Left ventricle myocardium superior (tissue), 1 donor: ENCODE results near the gene ATAD2B. TPM values are rescaled to one million over a fixed set of nuclear protein-coding genes. Genes with fewer than 3 reads are reported as not detected.

ENCODE experiments used
- ATAC-seq: fragments of 200-7000 bp; cut with Tn5 transposase; one replicate; pipeline ENCODE4 v1.9.1; 2020; ENCODE audit warnings: mild to moderate bottlenecking, moderate library complexity
- DNase-seq: peaks from one replicate; pipeline ENCODE4 v3.0.0-alpha.2; 2020
- intact Hi-C: fragments of 100-400 bp; cut with micrococcal nuclease; formaldehyde crosslinking; loops from one replicate; pipeline ENCODE4 v1.11.0; 2022
- total RNA-seq: library from RNA; stranded (reverse); fragmentation: NEBNext Ultra II Directional; extraction: Animal tissue kit (Norgen Biotek cat#: 25700); gene quantifications from one replicate; pipeline ENCODE4 v1.2.1, GENCODE V29; 2021
- donor health status: DM: no; HTN: yes; CAD: no; lungs with severe emphysema.

Gene ATAD2B
- total RNA-seq, 1 donor from 2014 or later = 6.9 TPM

DNA sequence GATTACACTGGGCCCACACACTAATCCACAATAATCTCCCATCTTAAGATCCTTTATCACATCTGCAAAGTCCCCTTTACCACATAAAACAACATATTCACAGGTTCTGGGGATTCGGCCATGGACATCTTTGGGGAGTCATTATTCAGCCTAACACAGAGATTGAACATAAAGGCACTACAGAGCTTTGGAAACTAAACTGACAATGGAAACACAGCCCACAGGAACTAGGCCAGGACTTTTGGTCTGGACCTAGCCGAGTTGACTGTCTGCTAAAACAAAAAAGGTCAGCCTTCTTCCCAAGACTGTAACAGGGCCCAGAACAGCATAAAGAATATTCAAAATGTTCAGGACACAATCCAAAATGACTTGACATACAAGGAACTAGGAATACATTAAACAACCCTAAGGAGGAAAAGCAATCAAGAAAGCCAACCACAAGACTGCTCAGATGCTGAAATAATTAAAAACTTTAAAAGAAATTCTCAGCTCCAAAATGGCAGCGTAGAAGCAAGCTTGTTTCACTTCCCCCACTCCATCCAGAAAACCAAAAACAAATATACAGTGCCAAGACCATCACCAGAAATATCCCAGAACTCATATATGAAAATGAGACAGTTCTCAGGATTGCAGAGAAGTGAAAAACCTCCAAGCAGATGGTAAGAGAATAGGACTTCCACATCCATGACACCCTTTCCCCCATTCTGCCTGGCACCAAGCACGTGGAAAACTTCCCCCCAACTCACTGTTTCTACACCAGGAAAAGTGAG lies 207.8 kb downstream of the ATAD2B start:
- no peak for DNase-seq
- ATAC-seq = no peak
- intact Hi-C loops = no loop called here

DNA sequence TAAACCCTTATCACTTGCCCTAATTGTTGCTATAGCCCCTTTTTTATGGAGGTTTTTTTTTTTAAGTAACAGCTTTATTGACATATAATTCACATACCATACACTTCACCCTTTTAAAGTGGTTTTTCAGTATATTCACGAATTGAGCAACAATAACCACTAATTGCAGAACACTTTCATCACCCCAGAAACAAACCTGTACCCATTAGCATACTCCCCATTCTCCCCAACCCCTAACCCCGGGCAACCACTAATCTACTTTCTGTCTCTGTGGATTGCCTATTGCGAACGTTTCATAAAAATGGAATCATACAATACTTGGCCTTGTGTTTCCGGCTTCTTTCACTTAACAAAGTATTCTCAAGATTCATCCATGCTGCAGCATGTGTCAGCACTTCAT lies 213.6 kb downstream of the ATAD2B start:
- DNase-seq = no peak
- intact Hi-C loops = no loop called here
- no peak for ATAC-seq

DNA sequence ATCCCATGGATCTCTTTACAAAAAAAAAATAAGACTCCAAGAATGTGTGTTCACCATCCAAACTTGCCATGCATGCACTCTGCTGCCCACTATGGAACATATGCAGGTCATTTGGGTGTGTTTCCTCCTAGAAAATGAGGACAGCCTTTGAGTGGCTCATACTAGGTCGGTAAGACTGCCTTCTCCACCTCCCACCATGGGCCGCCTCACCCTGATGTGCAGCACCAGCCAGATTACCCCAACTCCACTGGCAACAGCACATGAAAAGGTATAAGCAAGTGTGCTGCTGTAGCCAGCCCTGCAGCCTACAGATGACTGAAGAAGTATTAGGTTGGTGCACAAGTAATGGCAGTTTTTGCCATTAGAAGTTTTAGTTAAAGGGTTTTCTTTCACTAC lies 214.2 kb downstream of the ATAD2B start:
- peak; percentile 15 for ATAC-seq
- intact Hi-C loops = no loop called here
- no peak for DNase-seq

DNA sequence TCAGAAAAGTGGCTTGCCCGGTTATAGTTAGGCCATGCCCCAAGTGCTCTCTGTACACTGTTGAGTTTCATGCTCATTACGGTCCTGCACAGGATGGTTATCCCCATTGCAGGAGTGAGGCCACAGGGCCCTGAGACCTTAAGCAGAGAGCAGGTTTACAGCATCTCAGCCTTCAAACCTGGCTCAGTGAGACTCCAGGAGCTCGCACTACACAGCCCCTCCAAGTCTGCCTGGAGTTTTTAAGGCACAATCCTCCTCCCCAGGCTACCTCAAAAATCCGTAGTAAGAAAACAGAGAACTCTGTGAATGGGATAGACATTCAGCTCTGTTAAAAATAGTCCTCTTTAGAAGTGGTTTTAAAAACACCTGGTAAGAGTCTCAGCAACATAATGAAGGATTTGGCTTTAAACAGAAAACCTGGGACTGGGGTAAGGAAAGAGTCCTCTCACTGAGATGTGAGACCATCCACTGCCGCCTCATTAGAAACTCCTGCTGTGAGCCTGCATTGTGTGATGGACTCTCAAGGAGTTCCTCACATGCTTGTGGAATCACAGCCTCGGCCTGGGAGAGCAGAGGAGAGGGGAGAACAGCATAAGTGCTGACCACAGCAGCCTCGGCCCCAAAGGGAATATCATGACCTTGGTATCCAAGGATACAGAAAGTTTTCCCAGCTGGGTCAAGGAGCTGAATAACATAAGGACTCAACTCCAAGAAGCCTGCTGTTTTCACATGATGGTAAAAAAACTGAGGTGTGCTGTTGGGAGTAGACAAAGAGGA lies 214.8 kb downstream of the ATAD2B start:
- intact Hi-C loops = no loop called here
- peak; percentile 84 for ATAC-seq
- DNase-seq = peak; percentile 35

DNA sequence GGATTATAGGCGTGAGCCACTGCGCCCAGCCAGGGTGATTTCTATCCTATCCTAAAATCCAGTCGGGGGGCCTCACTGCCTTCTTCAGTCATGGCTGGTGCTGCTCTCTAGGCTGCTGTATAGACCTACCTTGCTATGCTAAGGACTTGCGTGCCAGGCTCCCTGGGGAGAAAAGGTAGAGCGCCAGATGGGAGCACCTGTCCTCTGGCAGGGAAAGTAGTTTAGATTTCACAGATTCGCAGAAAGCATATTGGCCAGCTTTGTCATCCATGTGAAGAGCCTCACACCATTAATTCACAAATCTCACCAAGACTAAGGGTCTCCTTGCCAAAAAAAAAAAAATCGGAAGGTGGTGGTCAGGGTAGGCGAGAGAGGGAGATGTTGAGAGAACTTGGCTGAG lies 217.6 kb downstream of the ATAD2B start:
- DNase-seq = no peak
- ATAC-seq = no peak
- intact Hi-C loops = no loop called here

DNA sequence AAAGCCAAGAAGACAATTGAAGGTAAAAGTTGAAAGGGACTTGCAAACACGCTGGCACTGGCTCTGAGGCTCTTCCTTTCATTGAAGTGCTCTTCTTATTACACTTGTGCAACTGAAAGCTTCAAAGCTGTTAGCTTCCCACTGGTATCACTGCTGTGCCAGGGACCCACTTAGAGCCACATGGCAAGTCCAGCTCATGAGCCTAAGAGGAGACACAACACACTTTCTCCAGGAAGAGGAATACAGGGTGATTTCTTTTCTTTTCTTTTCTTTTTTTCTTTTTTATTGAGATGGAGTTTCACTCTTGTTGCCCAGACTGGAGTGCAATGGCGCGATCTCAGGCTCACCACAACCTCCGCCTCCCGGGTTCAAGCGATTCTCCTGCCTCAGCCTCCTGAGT lies 218.2 kb downstream of the ATAD2B start:
- no peak for ATAC-seq
- DNase-seq = no peak
- intact Hi-C loops = no loop called here

DNA sequence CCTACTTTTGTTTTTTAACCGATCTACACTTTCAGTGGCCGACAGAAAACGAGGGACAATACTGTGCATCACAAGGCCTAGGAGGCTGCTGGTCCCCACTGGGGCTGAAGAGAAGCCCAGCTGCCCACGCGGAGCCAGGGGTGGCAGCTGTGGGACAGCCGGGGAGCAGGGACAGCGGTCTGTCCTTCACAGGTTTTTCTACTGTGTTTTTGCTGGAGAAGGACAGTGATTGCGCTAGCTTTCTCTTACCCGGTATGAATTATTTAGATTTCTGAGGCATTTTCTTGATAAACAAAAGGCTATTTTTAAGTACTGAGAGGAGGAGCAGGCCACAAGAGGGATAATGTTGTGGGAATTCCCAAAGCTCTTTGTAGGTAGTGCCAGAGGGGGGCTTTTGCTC lies 219.8 kb downstream of the ATAD2B start:
- DNase-seq = no peak
- no peak for ATAC-seq
- intact Hi-C loops = no loop called here

DNA sequence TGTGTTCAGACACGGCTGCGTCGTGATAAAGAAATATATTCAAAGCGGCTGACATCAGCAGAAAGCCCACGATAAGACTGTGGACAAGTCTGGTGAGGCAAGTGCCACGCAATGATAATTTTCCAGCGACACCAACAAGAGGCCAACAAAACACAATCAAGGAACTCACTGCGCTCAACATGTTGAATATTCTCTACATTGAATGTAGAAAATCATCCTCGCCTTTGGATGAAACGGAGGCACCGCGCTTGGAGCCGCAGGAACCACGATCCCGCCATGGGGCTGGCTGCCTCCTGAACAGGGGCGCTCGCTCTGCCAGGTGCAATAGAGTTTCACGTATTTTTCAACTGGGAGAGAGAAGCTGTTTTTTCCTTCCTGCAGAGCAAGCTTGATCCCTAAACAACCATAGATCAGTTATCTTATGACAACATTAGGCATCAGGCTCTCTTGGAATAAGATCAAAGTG lies 220.3 kb downstream of the ATAD2B start:
- intact Hi-C loops = no loop called here
- DNase-seq (no peak), ATAC-seq (no peak)

DNA sequence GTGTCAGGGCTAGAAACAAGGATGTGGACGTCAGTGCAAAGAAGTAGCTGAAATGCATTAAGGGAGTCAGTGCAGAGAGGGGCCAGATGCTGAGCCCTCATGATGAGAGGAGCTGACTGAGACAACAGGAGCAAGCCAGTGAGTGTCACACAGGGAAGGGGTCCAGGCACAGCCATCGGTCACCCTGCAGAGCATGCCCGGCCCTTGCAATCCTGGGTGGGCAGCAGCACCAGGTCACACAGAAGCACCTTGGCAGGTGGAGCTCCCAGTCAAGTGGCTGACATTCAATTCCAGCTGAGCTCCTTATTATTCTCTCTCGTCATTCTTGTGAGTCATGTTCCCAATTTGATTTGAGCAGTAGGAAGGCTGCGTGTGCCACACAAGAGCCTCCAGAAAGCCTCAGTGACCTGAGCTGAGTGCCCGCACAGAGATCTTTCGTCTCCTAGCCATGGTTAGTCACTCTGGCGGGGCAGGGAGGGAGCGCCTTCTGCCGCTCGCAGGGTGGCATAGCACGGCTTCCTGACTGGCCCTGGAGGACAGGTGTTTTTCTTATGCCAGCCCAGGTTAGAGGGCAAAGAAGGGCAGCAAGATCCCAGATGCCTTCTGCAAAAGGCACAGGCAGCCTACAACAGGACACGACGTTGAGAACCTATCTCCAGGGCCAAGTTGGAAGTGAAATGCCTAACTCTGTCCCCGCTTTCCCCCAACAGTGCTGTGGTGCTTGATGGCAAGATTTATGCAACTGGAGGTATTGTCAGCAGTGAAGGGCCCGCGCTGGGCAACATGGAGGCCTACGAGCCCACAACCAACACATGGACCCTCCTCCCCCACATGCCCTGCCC lies 220.9 kb downstream of the ATAD2B start:
- ATAC-seq (no peak), DNase-seq (no peak)

DNA sequence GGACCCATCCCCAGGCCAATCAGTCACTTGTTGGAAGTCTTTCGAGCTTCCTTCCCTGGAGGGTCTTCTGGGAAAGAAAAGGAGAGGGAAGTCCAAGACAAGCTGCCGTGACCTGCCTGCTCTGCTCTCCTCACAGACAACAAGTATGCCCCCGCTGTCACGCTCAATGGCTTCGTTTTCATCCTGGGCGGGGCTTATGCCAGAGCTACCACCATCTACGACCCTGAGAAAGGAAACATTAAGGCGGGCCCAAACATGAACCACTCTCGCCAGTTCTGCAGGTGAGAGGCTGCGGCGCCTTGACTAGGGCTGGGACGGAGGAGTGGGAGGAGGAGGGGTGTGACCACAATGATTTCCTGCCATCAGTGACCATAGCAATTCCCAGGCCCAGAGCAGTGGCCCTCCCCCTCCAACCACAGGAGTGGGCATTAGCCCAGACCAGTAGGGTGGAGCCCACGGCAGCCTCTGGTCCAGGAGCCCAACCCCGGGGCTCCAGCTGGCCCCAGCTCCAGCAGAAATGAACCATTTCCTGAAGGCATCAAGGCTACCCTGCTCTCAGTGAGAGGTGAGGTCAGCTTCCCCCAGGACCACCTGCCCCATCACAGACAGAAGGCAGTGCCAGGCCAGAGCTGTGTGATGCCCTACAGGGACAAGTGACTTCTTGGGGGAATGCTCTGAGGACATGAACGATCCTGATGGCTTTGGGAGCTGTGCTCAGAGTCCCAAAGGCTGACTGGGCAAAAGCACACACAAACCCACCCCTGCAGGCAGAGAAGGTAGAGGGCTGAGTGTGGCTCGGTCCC lies 223.1 kb downstream of the ATAD2B start:
- ATAC-seq = no peak
- DNase-seq = no peak
- intact Hi-C loops = no loop called here

More for the DNA sequence above, 220.9 kb downstream of the ATAD2B start:
- intact Hi-C loops = no loop called here

DNA sequence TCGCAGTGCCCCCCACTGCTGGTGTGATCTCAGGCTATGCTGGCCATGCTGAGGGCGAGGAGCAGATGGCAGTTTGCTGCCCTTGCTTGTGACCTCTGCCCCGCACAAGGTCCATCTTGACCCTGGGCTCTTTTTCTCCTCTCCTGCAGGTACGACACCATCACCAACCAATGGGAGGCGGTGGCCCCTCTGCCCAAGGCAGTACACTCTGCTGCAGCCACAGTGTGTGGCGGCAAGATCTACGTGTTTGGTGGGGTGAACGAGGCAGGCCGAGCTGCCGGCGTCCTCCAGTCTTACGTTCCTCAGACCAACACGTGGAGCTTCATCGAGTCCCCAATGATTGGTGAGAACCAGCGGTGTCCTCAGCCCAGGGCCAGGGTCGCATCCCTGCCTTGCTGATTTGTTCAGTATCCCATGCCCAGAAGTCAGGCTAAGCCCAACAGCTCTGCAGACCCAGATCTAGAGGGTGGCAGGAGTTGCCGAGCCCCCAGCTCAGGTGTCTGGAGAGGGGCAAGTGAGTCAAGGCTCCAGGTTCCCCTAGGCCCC lies 223.8 kb downstream of the ATAD2B start:
- DNase-seq (peak; percentile 10), ATAC-seq (no peak)
- intact Hi-C loops = no loop called here

DNA sequence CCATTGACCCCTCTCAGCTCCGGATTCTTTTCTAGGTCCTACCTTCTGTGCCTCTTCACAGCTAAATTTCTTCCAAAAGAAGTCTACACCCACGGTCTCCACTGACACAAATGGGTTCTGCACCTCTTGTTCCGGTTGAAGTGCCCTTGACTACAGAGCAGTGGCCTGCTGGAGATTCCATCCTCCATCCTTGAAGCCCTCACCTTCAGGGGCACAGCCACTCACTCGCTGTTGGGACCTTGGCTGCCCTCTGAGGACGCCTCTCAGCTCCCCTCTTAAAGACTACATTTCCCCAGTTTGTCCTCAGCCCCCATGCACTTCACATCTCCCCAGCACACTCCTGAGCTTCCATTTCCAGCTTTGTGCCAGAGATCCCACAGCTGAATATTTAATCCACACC lies 226.3 kb downstream of the ATAD2B start:
- ATAC-seq (no peak), DNase-seq (no peak)
- intact Hi-C loops = no loop called here

DNA sequence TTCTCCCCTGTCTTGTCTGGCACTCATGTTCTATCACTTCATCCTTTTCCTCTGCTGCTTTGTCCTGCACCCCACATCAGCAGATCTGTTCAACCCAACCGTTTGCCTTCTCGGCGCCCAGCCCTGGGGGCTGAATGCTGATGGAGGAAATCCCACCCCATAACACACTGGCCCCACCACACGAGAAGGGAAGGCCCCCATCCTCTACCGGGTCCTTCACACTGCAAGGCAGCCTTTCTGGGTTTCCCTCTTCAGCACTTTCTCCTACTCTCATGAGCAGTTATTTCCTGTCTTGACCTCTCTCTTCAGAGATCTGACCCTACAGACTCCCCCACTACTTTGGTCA lies 227.4 kb downstream of the ATAD2B start:
- intact Hi-C loops = no loop called here
- ATAC-seq (no peak), DNase-seq (no peak)

DNA sequence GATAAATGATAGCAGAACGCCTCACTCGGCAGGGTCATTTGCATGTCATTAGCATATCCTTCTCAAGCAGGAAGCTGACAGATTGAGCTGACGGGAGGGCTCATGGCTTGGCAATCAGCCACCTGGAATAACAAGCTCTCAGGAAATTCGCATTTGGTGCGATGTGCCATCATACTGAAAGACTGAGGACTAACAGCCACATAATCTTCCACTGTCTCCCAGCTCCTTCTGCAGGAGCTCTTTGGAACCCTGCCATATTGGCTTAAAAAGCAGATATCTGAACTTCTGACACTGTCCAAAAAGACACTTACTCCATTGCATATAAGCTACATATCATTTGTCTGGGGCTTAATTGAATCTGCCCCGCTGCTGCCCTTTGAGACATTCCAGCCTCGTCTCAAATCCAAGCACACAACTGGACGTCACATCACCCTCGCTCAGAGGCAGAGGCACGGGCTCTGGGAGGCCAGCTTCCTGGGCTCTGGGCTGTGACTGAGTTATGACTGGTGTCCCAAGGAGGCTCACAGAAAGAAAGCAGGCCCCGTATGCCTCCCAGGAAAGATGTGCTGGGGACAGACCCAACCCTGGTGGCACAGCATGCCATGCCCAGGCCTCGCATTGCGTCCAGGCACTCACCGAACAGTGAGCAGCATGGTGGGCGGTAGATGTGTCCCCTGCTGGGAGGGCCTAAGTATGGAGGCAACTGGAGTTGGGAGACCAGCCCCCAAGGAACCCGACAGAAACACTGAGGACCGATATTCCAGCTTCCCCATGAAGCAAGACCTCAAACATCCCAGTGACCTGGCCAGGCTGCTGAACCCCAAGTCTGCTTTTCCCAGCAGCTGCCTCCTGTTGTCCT lies 228.0 kb downstream of the ATAD2B start:
- ATAC-seq (peak; percentile 35), DNase-seq (no peak)
- intact Hi-C loops = no loop called here
